Stimulated activated naive CD8-positive, alpha-beta T cell treated with anti-CD3 and anti-CD28 coated beads, Interleukin-15, Interleukin-2, amounts not matched to agents 100 ng/mL and 50 ng/mL, for 24 hours (primary cell): Measurements from ENCODE around the gene APEX1.
"Not testable (repeated sequence)": the region's sequence is repeated elsewhere in the genome, so short reads cannot be mapped to it uniquely, and the experiment has no call there.

Experiments
- H3K27ac Mint-ChIP-seq: one replicate; pipeline ENCODE4 v1.8.0; 2021; ENCODE audit warnings: mild to moderate bottlenecking, mixed read lengths
- H3K27me3 Mint-ChIP-seq: one replicate; pipeline ENCODE4 v1.8.0; 2021; ENCODE audit warnings: mixed read lengths
- H3K36me3 Mint-ChIP-seq: one replicate; pipeline ENCODE4 v1.8.0; 2021; ENCODE audit warnings: low read depth, mixed read lengths
- H3K4me1 Mint-ChIP-seq: one replicate; pipeline ENCODE4 v1.8.0; 2021; ENCODE audit warnings: low read depth, mixed read lengths
- H3K4me3 Mint-ChIP-seq: one replicate; pipeline ENCODE4 v1.8.0; 2021; ENCODE audit warnings: mild to moderate bottlenecking, mixed read lengths
- H3K9me3 Mint-ChIP-seq: one replicate; pipeline ENCODE4 v1.8.0; 2021; ENCODE audit warnings: mixed read lengths

The APEX1 gene

GRCh38 chr14:20506276-20506675, 51.2 kb downstream of the APEX1 start:
- not testable (repeated sequence) for H3K4me1 Mint-ChIP-seq, H3K27ac Mint-ChIP-seq, H3K9me3 Mint-ChIP-seq, H3K27me3 Mint-ChIP-seq, H3K36me3 Mint-ChIP-seq, H3K4me3 Mint-ChIP-seq

- not testable (repeated sequence) for H3K4me3 Mint-ChIP-seq, H3K9me3 Mint-ChIP-seq, H3K27me3 Mint-ChIP-seq, H3K36me3 Mint-ChIP-seq, H3K4me1 Mint-ChIP-seq, H3K27ac Mint-ChIP-seq
These were observed 51.7 kb downstream of the APEX1 start for GRCh38 chr14:20506752-20507151.
